ENCODE results near the gene PPM1F.
A peak's percentile ranks its signal among the peaks of the same experiment; 100 is the strongest.

The PPM1F gene

GRCh38 chr22:21952586-21953571 is at the start of gene PPM1F:
Gene PPM1F (minus strand): TSS chr22:21952848. CDS start chr22:21946048, 6,800 bp downstream.
- peak within 1 kb of the TSS; percentile 61 for H3K9ac ChIP-seq (ENCODE audit: low read length)
- H3K9me2 ChIP-seq (replicated peaks; ENCODE audit: insufficient read depth, low read length): no peaks in the 10 kb centered on the region
- H3K4me3 ChIP-seq (ENCODE audit: insufficient read depth, low read length, poor library complexity, severe bottlenecking): peak within 1 kb of the TSS; percentile 69
- H2AFZ ChIP-seq (ENCODE audit: low read depth, low read length, severe bottlenecking): peak within 1 kb of the TSS; percentile 48
- TF ChIP-seq EZH2phosphoT487 (conservative IDR thresholded peaks at IDR 0.05; ENCODE audit: low read length): no peak
- TF ChIP-seq CTCF (IDR thresholded peaks at IDR 0.05; ENCODE audit: insufficient read depth, low read length, poor library complexity, severe bottlenecking): peak; percentile 46
- no peaks in the 10 kb centered on the region for H3K79me2 ChIP-seq (ENCODE audit: insufficient read depth, low read length)
- H3F3A ChIP-seq (ENCODE audit: insufficient read depth): no peaks in the 10 kb centered on the region
- peak within 1 kb of the TSS; percentile 65 for H3K4me2 ChIP-seq (ENCODE audit: low read depth, low read length, poor library complexity, severe bottlenecking)
- no peaks in the 10 kb centered on the region for H3K36me3 ChIP-seq (ENCODE audit: low read length)
- no peaks in the 10 kb centered on the region for H3K9me3 ChIP-seq (ENCODE audit: insufficient read depth, low read length)
- H3K27ac ChIP-seq (ENCODE audit: low read depth, low read length): no peak within 1 kb of the TSS
- H3K27me3 ChIP-seq (ENCODE audit: low read length): no peaks in the 10 kb centered on the region
- H4K20me1 ChIP-seq (ENCODE audit: low read depth, low read length): no peaks in the 10 kb centered on the region

GRCh38 chr22:22001664-22002525 is 49.2 kb upstream of the PPM1F start:
- no peaks in the 10 kb centered on the region for H3K9me2 ChIP-seq (replicated peaks; ENCODE audit: insufficient read depth, low read length)
- no peaks in the 10 kb centered on the region for H3K79me2 ChIP-seq (ENCODE audit: insufficient read depth, low read length)
- TF ChIP-seq CTCF (IDR thresholded peaks at IDR 0.05; ENCODE audit: insufficient read depth, low read length, poor library complexity, severe bottlenecking): no peak
- no peak for TF ChIP-seq EZH2phosphoT487 (conservative IDR thresholded peaks at IDR 0.05; ENCODE audit: low read length)
- H3K4me3 ChIP-seq (ENCODE audit: insufficient read depth, low read length, poor library complexity, severe bottlenecking): no peak overlapping the region
- H4K20me1 ChIP-seq (ENCODE audit: low read depth, low read length): no peaks in the 10 kb centered on the region
- no peaks in the 10 kb centered on the region for H3F3A ChIP-seq (ENCODE audit: insufficient read depth)
- H3K9me3 ChIP-seq (ENCODE audit: insufficient read depth, low read length): no peaks in the 10 kb centered on the region
- no peaks in the 10 kb centered on the region for H3K36me3 ChIP-seq (ENCODE audit: low read length)
- no peak overlapping the region for H2AFZ ChIP-seq (ENCODE audit: low read depth, low read length, severe bottlenecking)
- no peak overlapping the region for H3K9ac ChIP-seq (ENCODE audit: low read length)
- H3K4me2 ChIP-seq (ENCODE audit: low read depth, low read length, poor library complexity, severe bottlenecking): no peak overlapping the region
- H3K27me3 ChIP-seq (ENCODE audit: low read length): no peaks in the 10 kb centered on the region
- no peak overlapping the region for H3K27ac ChIP-seq (ENCODE audit: low read depth, low read length)

- Histone ChIP-seq H3K27me3 (ENCODE audit: low read length) (no peaks in the 10 kb centered on the region), H3K9me2 (replicated peaks; ENCODE audit: insufficient read depth, low read length) (no peaks in the 10 kb centered on the region), H3K4me2 (ENCODE audit: low read depth, low read length, poor library complexity, severe bottlenecking) (no peak overlapping the region), H4K20me1 (ENCODE audit: low read depth, low read length) (no peaks in the 10 kb centered on the region), H2AFZ (ENCODE audit: low read depth, low read length, severe bottlenecking) (no peak overlapping the region), H3K27ac (ENCODE audit: low read depth, low read length) (no peak overlapping the region), H3K4me3 (ENCODE audit: insufficient read depth, low read length, poor library complexity, severe bottlenecking) (no peak overlapping the region), H3K36me3 (ENCODE audit: low read length) (no peaks in the 10 kb centered on the region), H3K9me3 (ENCODE audit: insufficient read depth, low read length) (no peaks in the 10 kb centered on the region), H3K79me2 (ENCODE audit: insufficient read depth, low read length) (no peaks in the 10 kb centered on the region), H3K9ac (ENCODE audit: low read length) (no peak overlapping the region), H3F3A (ENCODE audit: insufficient read depth) (no peaks in the 10 kb centered on the region)
- TF ChIP-seq EZH2phosphoT487 (conservative IDR thresholded peaks at IDR 0.05; ENCODE audit: low read length) (no peak), CTCF (IDR thresholded peaks at IDR 0.05; ENCODE audit: insufficient read depth, low read length, poor library complexity, severe bottlenecking) (no peak)
These were observed 46.1 kb upstream of the PPM1F start for GRCh38 chr22:21998595-21999247.

Measured in SU-DHL-6 (cell line).